Adipose tissue (tissue), 3 donors: ENCODE results near the gene PCDHGB1. TPM values are rescaled to one million over a fixed set of nuclear protein-coding genes. Genes with fewer than 3 reads are reported as not detected.
"Not testable (repeated sequence)": the region's sequence is repeated elsewhere in the genome, so short reads cannot be mapped to it uniquely, and the experiment has no call there.

ENCODE experiments used
- H3K27ac ChIP-seq: one replicate; pipeline ENCODE4 v1.5.1; 2013; ENCODE audit warnings: low read depth, low read length
- WGBS, 3 donors: extraction: QIAGEN DNeasy Blood & Tissue Kit; methylation state at CpG; one replicate each; pipeline ENCODE4 v1.1.7; 2013; 5-methylcytosine and 5-hydroxymethylcytosine counted together
- polyA plus RNA-seq, 3 donors: library from polyadenylated mRNA; stranded (reverse); fragments of 200-250 nt; gene quantifications; one replicate each; pipeline ENCODE4 v1.2.3, GENCODE V29; 2013
- donor health status: healthy with polysubstance abuse.
- donor health status: Bipolar disorder and iron deficiency.
- donor health status: healthy.

Gene PCDHGB1
- polyA plus RNA-seq, 3 donors = 0.11 to 0.36 (median 0.30) TPM

- not testable (repeated sequence) for H3K27ac ChIP-seq
- 3 to 8% (median 5%) methylated on average over 23 to 24 of the region's 43 CpGs for WGBS, 3 donors
These were observed 48.1 kb downstream of the PCDHGB1 start, which contains the start of gene PCDHGB5 for GRCh38 chr5:141397756-141398551. Gene PCDHGB5 (plus strand): TSS chr5:141397947. CDS start chr5:141398128, 181 bp downstream.

- 23 to 25% (median 24%) methylated on average over 15 of the region's 15 CpGs for WGBS, 3 donors
- H3K27ac ChIP-seq = no peak overlapping the region
These were observed 48.7 kb downstream of the PCDHGB1 start for GRCh38 chr5:141398608-141399007.

GRCh38 chr5:141399555-141400258 lies 49.8 kb downstream of the PCDHGB1 start:
- H3K27ac ChIP-seq = no peak overlapping the region
- WGBS, 3 donors = 22 to 30% (median 27%) methylated on average over 61 of the region's 61 CpGs

Other genes starting within 250 kb of the PCDHGB1 start
- gene PCDHB3, start 249.6 kb upstream of the PCDHGB1 start, polyA plus RNA-seq = 1 to 10 TPM in 1 of 3 donors, under 1 TPM in 2; 0.48 to 1.4 (median 0.90) TPM
- 1 to 10 TPM in 2 of 3 donors, under 1 TPM in 1; 0.90 to 2.9 (median 1.9) TPM for gene PCDHB4, start 228.3 kb upstream of the PCDHGB1 start, polyA plus RNA-seq
- gene PCDHB5, start 214.9 kb upstream of the PCDHGB1 start, polyA plus RNA-seq = 1 to 10 TPM; 1.3 to 5.8 (median 1.6) TPM
- under 1 TPM in 2 of 3 donors, not detected in 1; 0.33 to 0.46 TPM for gene PCDHB6, start 200.0 kb upstream of the PCDHGB1 start, polyA plus RNA-seq
- 1 to 10 TPM in 1 of 3 donors, under 1 TPM in 2; 0.20 to 1.5 (median 0.79) TPM for gene PCDHB7, start 177.5 kb upstream of the PCDHGB1 start, polyA plus RNA-seq
- 1 to 10 TPM in 1 of 3 donors, under 1 TPM in 1, not detected in 1; 0.42 to 1.2 TPM for gene PCDHB8, start 172.3 kb upstream of the PCDHGB1 start, polyA plus RNA-seq
- gene PCDHB16, start 167.7 kb upstream of the PCDHGB1 start, polyA plus RNA-seq = 1 to 10 TPM in 1 of 3 donors, under 1 TPM in 2; 0.72 to 1.4 (median 0.90) TPM
- gene PCDHB9, start 162.9 kb upstream of the PCDHGB1 start, polyA plus RNA-seq = under 1 TPM; 0.38 to 0.88 (median 0.79) TPM
- 1 to 10 TPM in 1 of 3 donors, under 1 TPM in 2; 0.41 to 1.1 (median 0.67) TPM for gene PCDHB10, start 157.7 kb upstream of the PCDHGB1 start, polyA plus RNA-seq
- 1 to 10 TPM in 2 of 3 donors, under 1 TPM in 1; 0.45 to 1.4 (median 1.0) TPM for gene PCDHB11, start 150.5 kb upstream of the PCDHGB1 start, polyA plus RNA-seq
- 1 to 10 TPM in 2 of 3 donors, under 1 TPM in 1; 0.81 to 1.2 (median 1.2) TPM for gene PCDHB12, start 141.4 kb upstream of the PCDHGB1 start, polyA plus RNA-seq
- 1 to 10 TPM in 2 of 3 donors, under 1 TPM in 1; 0.34 to 1.7 (median 1.3) TPM for gene PCDHB13, start 136.2 kb upstream of the PCDHGB1 start, polyA plus RNA-seq
- gene PCDHB14, start 126.8 kb upstream of the PCDHGB1 start, polyA plus RNA-seq = 1 to 10 TPM; 1.3 to 2.5 (median 1.4) TPM
- 1 to 10 TPM in 2 of 3 donors, under 1 TPM in 1; 0.79 to 3.2 (median 2.0) TPM for gene PCDHB15, start 104.7 kb upstream of the PCDHGB1 start, polyA plus RNA-seq
- under 1 TPM in 1 of 3 donors, not detected in 2; 0.03 TPM for gene SLC25A2, start 46.0 kb upstream of the PCDHGB1 start, polyA plus RNA-seq
- 10 to 100 TPM; 32.2 to 62.0 (median 59.1) TPM for gene TAF7, start 29.3 kb upstream of the PCDHGB1 start, polyA plus RNA-seq
- under 1 TPM in 2 of 3 donors, not detected in 1; 0.10 to 0.25 TPM for gene PCDHGA1, start 19.6 kb upstream of the PCDHGB1 start, polyA plus RNA-seq
- gene PCDHGA2, start 11.3 kb upstream of the PCDHGB1 start, polyA plus RNA-seq = 1 to 10 TPM in 1 of 3 donors, under 1 TPM in 2; 0.56 to 1.3 (median 0.89) TPM
- gene PCDHGA3, start 6.3 kb upstream of the PCDHGB1 start, polyA plus RNA-seq = under 1 TPM; 0.45 to 0.82 (median 0.54) TPM
- gene PCDHGA4, start 4.9 kb downstream of the PCDHGB1 start, polyA plus RNA-seq = under 1 TPM; 0.34 to 0.98 (median 0.82) TPM
- under 1 TPM; 0.58 to 0.90 (median 0.71) TPM for gene PCDHGB2, start 9.9 kb downstream of the PCDHGB1 start, polyA plus RNA-seq
- under 1 TPM; 0.34 to 0.52 (median 0.43) TPM for gene PCDHGA5, start 14.1 kb downstream of the PCDHGB1 start, polyA plus RNA-seq
- under 1 TPM; 0.34 to 0.52 (median 0.40) TPM for gene PCDHGB3, start 20.1 kb downstream of the PCDHGB1 start, polyA plus RNA-seq
- gene PCDHGA6, start 23.8 kb downstream of the PCDHGB1 start, polyA plus RNA-seq = 1 to 10 TPM in 1 of 3 donors, under 1 TPM in 2; 0.45 to 1.3 (median 0.83) TPM
- under 1 TPM; 0.11 to 0.38 (median 0.31) TPM for gene PCDHGA7, start 32.6 kb downstream of the PCDHGB1 start, polyA plus RNA-seq
- 1 to 10 TPM in 1 of 3 donors, under 1 TPM in 2; 0.34 to 1.2 (median 0.60) TPM for gene PCDHGB4, start 37.6 kb downstream of the PCDHGB1 start, polyA plus RNA-seq
- under 1 TPM; 0.07 to 0.45 (median 0.10) TPM for gene PCDHGA8, start 42.5 kb downstream of the PCDHGB1 start, polyA plus RNA-seq
- 1 to 10 TPM in 2 of 3 donors, under 1 TPM in 1; 0.11 to 3.1 (median 2.3) TPM for gene PCDHGB5, start 47.8 kb downstream of the PCDHGB1 start, polyA plus RNA-seq
- under 1 TPM; 0.51 to 0.89 (median 0.67) TPM for gene PCDHGA9, start 52.7 kb downstream of the PCDHGB1 start, polyA plus RNA-seq
- gene PCDHGB6, start 57.9 kb downstream of the PCDHGB1 start, polyA plus RNA-seq = 1 to 10 TPM; 1.0 to 2.4 (median 1.0) TPM
- gene PCDHGA10, start 62.9 kb downstream of the PCDHGB1 start, polyA plus RNA-seq = 1 to 10 TPM in 1 of 3 donors, under 1 TPM in 2; 0.64 to 1.8 (median 0.79) TPM
- gene PCDHGB7, start 67.6 kb downstream of the PCDHGB1 start, polyA plus RNA-seq = 1 to 10 TPM; 2.3 to 4.9 (median 2.6) TPM
- gene PCDHGA11, start 71.0 kb downstream of the PCDHGB1 start, polyA plus RNA-seq = 1 to 10 TPM in 1 of 3 donors, under 1 TPM in 2; 0.32 to 1.1 (median 0.79) TPM
- 1 to 10 TPM in 2 of 3 donors, under 1 TPM in 1; 0.48 to 2.0 (median 1.2) TPM for gene PCDHGA12, start 80.4 kb downstream of the PCDHGB1 start, polyA plus RNA-seq
- gene PCDHGC3, start 125.9 kb downstream of the PCDHGB1 start, polyA plus RNA-seq = 100 to 1,000 TPM in 1 of 3 donors, 10 to 100 TPM in 2; 21.7 to 106 (median 37.2) TPM
- gene PCDHGC4, start 134.9 kb downstream of the PCDHGB1 start, polyA plus RNA-seq = under 1 TPM; 0.05 to 0.34 (median 0.15) TPM
- under 1 TPM; 0.06 to 0.56 (median 0.07) TPM for gene PCDHGC5, start 139.0 kb downstream of the PCDHGB1 start, polyA plus RNA-seq